PFSK-1 (cell line): Measurements from ENCODE around the gene TAF6.

Experiments
- FOXP2 ChIP-seq: optimal IDR thresholded peaks from 2 replicates; pipeline ENCODE3; 2011; ENCODE audit warnings: borderline replicate concordance, control low read depth, inconsistent platforms; ENCODE audit not compliant: insufficient read depth; ENCODE audit errors: extremely low read length, extremely low read depth
- POLR2AphosphoS5 ChIP-seq: IDR thresholded peaks from 2 replicates; pipeline ENCODE4 v1.6.1; 2012; ENCODE audit warnings: low read depth, mild to moderate bottlenecking, control low read depth, low read length, moderate library complexity
- SIN3A ChIP-seq: IDR thresholded peaks from 2 replicates; pipeline ENCODE4 v1.6.1; 2012; ENCODE audit warnings: mild to moderate bottlenecking, low read length, moderate library complexity, borderline replicate concordance; ENCODE audit not compliant: insufficient read depth
- TAF1 ChIP-seq: IDR thresholded peaks from 2 replicates; pipeline ENCODE4 v1.6.1; 2012; ENCODE audit warnings: low read length, control low read depth, borderline replicate concordance; ENCODE audit not compliant: insufficient read depth
- TF ChIP-seq, protein P1 (sequence below), 2 experiments: IDR thresholded peaks; 2 replicates each; pipeline versions ENCODE4 v1.6.1 to v1.8.0; 2011 to 2012; ENCODE audit warnings: low read depth in 2 of 2, low read length in 2 of 2, control low read depth in 1 of 2, inconsistent platforms in 1 of 2, mild to moderate bottlenecking in 1 of 2, moderate library complexity in 1 of 2; ENCODE audit not compliant: insufficient read depth in 1 of 2

The TAF6 gene

DNA sequence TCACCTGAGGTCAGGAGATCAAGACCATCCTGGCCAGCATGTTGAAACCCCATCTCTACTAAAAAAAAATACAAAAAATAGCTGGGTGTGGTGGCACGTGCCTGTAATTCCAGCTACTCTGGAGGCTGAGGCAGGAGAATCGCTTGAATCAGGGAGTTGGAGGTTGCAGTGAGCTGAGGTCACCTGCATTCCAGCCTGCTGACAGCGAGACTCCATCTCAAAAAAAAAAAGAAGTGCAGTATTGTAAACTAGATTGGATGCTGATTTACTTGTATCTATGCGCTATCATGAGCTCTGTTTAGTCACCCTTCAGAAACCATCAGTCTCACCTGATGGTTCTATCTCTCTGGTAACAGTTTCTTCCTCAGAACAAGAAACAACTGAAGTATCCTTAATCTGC, 55.8 kb downstream of the TAF6 start:
- TF ChIP-seq FOXP2, result no peak
- TF ChIP-seq, protein P1, sequence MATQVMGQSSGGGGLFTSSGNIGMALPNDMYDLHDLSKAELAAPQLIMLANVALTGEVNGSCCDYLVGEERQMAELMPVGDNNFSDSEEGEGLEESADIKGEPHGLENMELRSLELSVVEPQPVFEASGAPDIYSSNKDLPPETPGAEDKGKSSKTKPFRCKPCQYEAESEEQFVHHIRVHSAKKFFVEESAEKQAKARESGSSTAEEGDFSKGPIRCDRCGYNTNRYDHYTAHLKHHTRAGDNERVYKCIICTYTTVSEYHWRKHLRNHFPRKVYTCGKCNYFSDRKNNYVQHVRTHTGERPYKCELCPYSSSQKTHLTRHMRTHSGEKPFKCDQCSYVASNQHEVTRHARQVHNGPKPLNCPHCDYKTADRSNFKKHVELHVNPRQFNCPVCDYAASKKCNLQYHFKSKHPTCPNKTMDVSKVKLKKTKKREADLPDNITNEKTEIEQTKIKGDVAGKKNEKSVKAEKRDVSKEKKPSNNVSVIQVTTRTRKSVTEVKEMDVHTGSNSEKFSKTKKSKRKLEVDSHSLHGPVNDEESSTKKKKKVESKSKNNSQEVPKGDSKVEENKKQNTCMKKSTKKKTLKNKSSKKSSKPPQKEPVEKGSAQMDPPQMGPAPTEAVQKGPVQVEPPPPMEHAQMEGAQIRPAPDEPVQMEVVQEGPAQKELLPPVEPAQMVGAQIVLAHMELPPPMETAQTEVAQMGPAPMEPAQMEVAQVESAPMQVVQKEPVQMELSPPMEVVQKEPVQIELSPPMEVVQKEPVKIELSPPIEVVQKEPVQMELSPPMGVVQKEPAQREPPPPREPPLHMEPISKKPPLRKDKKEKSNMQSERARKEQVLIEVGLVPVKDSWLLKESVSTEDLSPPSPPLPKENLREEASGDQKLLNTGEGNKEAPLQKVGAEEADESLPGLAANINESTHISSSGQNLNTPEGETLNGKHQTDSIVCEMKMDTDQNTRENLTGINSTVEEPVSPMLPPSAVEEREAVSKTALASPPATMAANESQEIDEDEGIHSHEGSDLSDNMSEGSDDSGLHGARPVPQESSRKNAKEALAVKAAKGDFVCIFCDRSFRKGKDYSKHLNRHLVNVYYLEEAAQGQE (IDR thresholded peaks at IDR 0.05; ENCODE audit: insufficient read depth in 1 of 2, low read depth in 2 of 2, low read length in 2 of 2), result no peak

DNA sequence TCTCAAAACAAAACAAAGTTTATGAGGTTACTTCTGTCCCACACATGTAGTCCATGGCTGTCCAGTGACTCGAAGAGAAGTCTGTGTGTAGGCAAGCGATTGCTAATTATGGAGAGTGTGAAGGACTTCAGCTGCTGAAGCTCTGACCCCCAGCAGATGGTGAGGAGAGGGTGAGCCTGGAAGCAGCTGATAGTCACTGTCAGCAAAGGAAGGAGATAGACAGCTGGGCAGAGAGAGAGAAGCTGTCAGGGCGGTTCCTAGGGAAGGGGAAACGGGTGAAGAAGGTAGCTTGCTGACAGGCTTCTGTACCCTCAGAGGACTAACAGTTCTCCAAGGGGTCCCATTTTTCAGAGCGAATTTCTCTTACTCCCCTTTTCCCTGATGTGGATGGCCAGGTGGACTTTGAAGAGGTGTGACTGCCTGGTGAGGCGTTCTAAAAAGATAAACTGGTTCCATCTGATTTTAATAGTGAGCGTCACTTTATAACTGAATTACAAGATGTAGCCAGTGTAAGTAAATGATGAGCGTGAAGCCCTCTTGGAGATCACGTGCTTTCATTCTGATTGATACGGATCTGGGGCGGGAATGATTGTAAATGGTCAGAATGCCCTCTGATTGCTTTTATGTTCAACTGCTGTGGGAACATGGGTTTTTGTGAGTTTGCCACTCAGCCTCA, 57.5 kb downstream of the TAF6 start:
- TF ChIP-seq POLR2AphosphoS5, result no peak
- no peak for TF ChIP-seq TAF1
- no peak for TF ChIP-seq FOXP2
- TF ChIP-seq SIN3A, result no peak
- TF ChIP-seq, protein P1 (IDR thresholded peaks at IDR 0.05; ENCODE audit: insufficient read depth in 1 of 2, low read depth in 2 of 2, low read length in 2 of 2), result no peak

DNA sequence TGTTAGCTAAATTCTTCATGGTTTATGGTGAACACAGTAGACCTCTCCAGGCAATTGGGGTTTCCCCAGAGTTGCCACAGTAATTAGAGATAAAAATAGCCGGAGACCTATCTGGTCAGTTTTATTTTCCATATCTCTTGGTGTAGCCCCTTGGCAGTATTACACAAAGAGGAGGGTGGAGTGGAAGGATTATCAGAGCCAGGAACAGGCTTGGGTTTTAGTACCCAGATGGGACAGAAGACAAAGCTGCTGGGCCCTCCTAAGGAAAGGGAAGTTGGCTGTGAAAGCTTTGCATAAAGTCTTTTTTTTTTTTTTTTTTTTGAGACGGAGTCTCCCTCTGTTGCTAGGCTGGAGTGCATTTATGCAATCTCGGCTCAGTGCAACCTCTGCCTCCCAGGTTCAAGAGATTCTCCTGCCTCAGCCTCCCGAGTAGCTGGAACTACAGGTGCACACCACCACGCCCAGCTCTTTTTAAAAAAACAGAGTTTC, 59.9 kb downstream of the TAF6 start:
- TF ChIP-seq SIN3A (no peak), TAF1 (no peak), POLR2AphosphoS5 (no peak), FOXP2 (no peak)
- TF ChIP-seq, protein P1 (IDR thresholded peaks at IDR 0.05; ENCODE audit: insufficient read depth in 1 of 2, low read depth in 2 of 2, low read length in 2 of 2), result no peak
